ENCODE results near the gene TOP3A. TPM values are rescaled to one million over a fixed set of nuclear protein-coding genes. Genes with fewer than 3 reads are reported as not detected.
A peak's percentile ranks its signal among the peaks of the same experiment; 100 is the strongest.

Gene TOP3A
- polyA plus RNA-seq, 1 experiment, result 11.9 TPM

- no peaks in the 10 kb centered on the region for H3K27me3 ChIP-seq (ENCODE audit: control insufficient read depth, insufficient read depth, low read length)
- no peak for TF ChIP-seq CTCF (IDR thresholded peaks at IDR 0.05; ENCODE audit: low read depth, low read length)
- POLR2A ChIA-PET, result no interaction called here
- peak within 1 kb of the TSS; percentile 83 for H3K4me3 ChIP-seq (ENCODE audit: low read depth, low read length)
- CTCF ChIA-PET, result interaction anchor here (1.0 kb wide), 1 partner anchor 10 kb away, joined by 3 read pairs; no protein-coding TSS in a partner anchor
- H3K9me3 ChIP-seq (ENCODE audit: control insufficient read depth, insufficient read depth, low read length), result no peaks in the 10 kb centered on the region; the same call in 1 of the 2 replicates
- peak within 1 kb of the TSS; percentile 73 for H3K27ac ChIP-seq (ENCODE audit: low read depth, low read length)
- DNase-seq (ENCODE audit: low read depth, low spot score), result no peak
These were observed 56.3 kb downstream of the TOP3A start, which contains the start of gene FLII for GRCh38 chr17:18258356-18259038. Gene FLII (minus strand): TSS chr17:18258738. CDS start chr17:18258690, 48 bp downstream.

- peak overlapping the region; percentile 83 for H3K4me3 ChIP-seq (ENCODE audit: low read depth, low read length)
- no peak for TF ChIP-seq CTCF (IDR thresholded peaks at IDR 0.05; ENCODE audit: low read depth, low read length)
- CTCF ChIA-PET, result interaction anchor here (1.0 kb wide), 1 partner anchor 9 kb away, joined by 3 read pairs; no protein-coding TSS in a partner anchor
- no peaks in the 10 kb centered on the region; the same call in 1 of the 2 replicates for H3K9me3 ChIP-seq (ENCODE audit: control insufficient read depth, insufficient read depth, low read length)
- POLR2A ChIA-PET, result no interaction called here
- H3K27me3 ChIP-seq (ENCODE audit: control insufficient read depth, insufficient read depth, low read length), result no peaks in the 10 kb centered on the region
- DNase-seq (ENCODE audit: low read depth, low spot score), result no peak
- peak overlapping the region; percentile 73 for H3K27ac ChIP-seq (ENCODE audit: low read depth, low read length)
These were observed 56.8 kb downstream of the TOP3A start for GRCh38 chr17:18257982-18258355.

GRCh38 chr17:18257268-18257981, 57.4 kb downstream of the TOP3A start:
- POLR2A ChIA-PET, result interaction anchor here (0.6 kb wide), 1 partner anchor 74 kb away, joined by 10 read pairs; no protein-coding TSS in a partner anchor
- CTCF ChIA-PET, result interaction anchor here (1.0 kb wide), 1 partner anchor 9 kb away, joined by 3 read pairs; no protein-coding TSS in a partner anchor
- no peak for TF ChIP-seq CTCF (IDR thresholded peaks at IDR 0.05; ENCODE audit: low read depth, low read length)
- Histone ChIP-seq H3K27ac (ENCODE audit: low read depth, low read length) (peak overlapping the region; percentile 73), H3K4me3 (ENCODE audit: low read depth, low read length) (peak overlapping the region; percentile 83), H3K27me3 (ENCODE audit: control insufficient read depth, insufficient read depth, low read length) (no peaks in the 10 kb centered on the region), H3K9me3 (ENCODE audit: control insufficient read depth, insufficient read depth, low read length) (no peaks in the 10 kb centered on the region; the same call in 1 of the 2 replicates)
- DNase-seq (ENCODE audit: low read depth, low spot score), result no peak

- Histone ChIP-seq H3K27ac (ENCODE audit: low read depth, low read length) (no peak overlapping the region), H3K9me3 (ENCODE audit: control insufficient read depth, insufficient read depth, low read length) (no peaks in the 10 kb centered on the region; the same call in 1 of the 2 replicates), H3K27me3 (ENCODE audit: control insufficient read depth, insufficient read depth, low read length) (no peaks in the 10 kb centered on the region), H3K4me3 (ENCODE audit: low read depth, low read length) (no peak overlapping the region)
- ChIA-PET POLR2A (no interaction called here), CTCF (interaction anchor here (1.0 kb wide), 1 partner anchor 8 kb away, joined by 3 read pairs; no protein-coding TSS in a partner anchor)
- no peak for TF ChIP-seq CTCF (IDR thresholded peaks at IDR 0.05; ENCODE audit: low read depth, low read length)
- no peak for DNase-seq (ENCODE audit: low read depth, low spot score)
These were observed 58.0 kb downstream of the TOP3A start for GRCh38 chr17:18256776-18257175.

All from AG04450 (cell line).